Retina (tissue), 1 donor: ENCODE measurements around the gene HDAC9.

ENCODE experiments used
- DNase-seq: peaks from one replicate; pipeline ENCODE4 v3.0.0-alpha.2; 2016

The HDAC9 gene

GRCh38 chr7:18858232-18858631, 362.7 kb downstream of the HDAC9 start:
- DNase-seq = no peak

- DNase-seq = no peak
Measured at GRCh38 chr7:18859318-18859717, 363.8 kb downstream of the HDAC9 start.

GRCh38 chr7:18860221-18860620, 364.7 kb downstream of the HDAC9 start:
- DNase-seq = no peak

- no peak for DNase-seq
Measured at GRCh38 chr7:18861514-18862118, 366.1 kb downstream of the HDAC9 start.

- no peak for DNase-seq
Measured at GRCh38 chr7:18864967-18865366, 369.4 kb downstream of the HDAC9 start.

GRCh38 chr7:18866359-18867036, 370.9 kb downstream of the HDAC9 start:
- no peak for DNase-seq

- no peak for DNase-seq
Measured at GRCh38 chr7:18872344-18872743, 376.8 kb downstream of the HDAC9 start.

- no peak for DNase-seq
Measured at GRCh38 chr7:18873734-18874336, 378.3 kb downstream of the HDAC9 start.

GRCh38 chr7:18874880-18875279, 379.3 kb downstream of the HDAC9 start:
- no peak for DNase-seq

- no peak for DNase-seq
Measured at GRCh38 chr7:18877874-18878273, 382.3 kb downstream of the HDAC9 start.

- no peak for DNase-seq
Measured at GRCh38 chr7:18886832-18887231, 391.3 kb downstream of the HDAC9 start.

GRCh38 chr7:18889436-18889835, 393.9 kb downstream of the HDAC9 start:
- DNase-seq = no peak

- DNase-seq = no peak
Measured at GRCh38 chr7:18890134-18890533, 394.6 kb downstream of the HDAC9 start.

GRCh38 chr7:18890885-18891621, 395.5 kb downstream of the HDAC9 start:
- DNase-seq = no peak

GRCh38 chr7:18893156-18893555, 397.6 kb downstream of the HDAC9 start:
- no peak for DNase-seq

GRCh38 chr7:18894155-18894554, 398.6 kb downstream of the HDAC9 start:
- no peak for DNase-seq

GRCh38 chr7:18895456-18895855, 399.9 kb downstream of the HDAC9 start:
- DNase-seq = no peak

GRCh38 chr7:18896343-18896975, 400.9 kb downstream of the HDAC9 start:
- no peak for DNase-seq

- DNase-seq = no peak
Measured at GRCh38 chr7:18900236-18900635, 404.7 kb downstream of the HDAC9 start.

GRCh38 chr7:18900803-18901202, 405.3 kb downstream of the HDAC9 start:
- no peak for DNase-seq

- no peak for DNase-seq
Measured at GRCh38 chr7:18901351-18901750, 405.8 kb downstream of the HDAC9 start.

GRCh38 chr7:18901982-18902421, 406.5 kb downstream of the HDAC9 start:
- DNase-seq = no peak

GRCh38 chr7:18902892-18903291, 407.3 kb downstream of the HDAC9 start:
- no peak for DNase-seq
